Measurements from ENCODE around the gene LGR6. TPM values are rescaled to one million over a fixed set of nuclear protein-coding genes. Genes with fewer than 3 reads are reported as not detected.

Gene LGR6
- total and polyA plus RNA-seq, 2 of the 8 experiments (the other 6 are each of a cell fraction or from before 2014, with no cell fraction given) = 0.50 to 1.0 TPM

DNA sequence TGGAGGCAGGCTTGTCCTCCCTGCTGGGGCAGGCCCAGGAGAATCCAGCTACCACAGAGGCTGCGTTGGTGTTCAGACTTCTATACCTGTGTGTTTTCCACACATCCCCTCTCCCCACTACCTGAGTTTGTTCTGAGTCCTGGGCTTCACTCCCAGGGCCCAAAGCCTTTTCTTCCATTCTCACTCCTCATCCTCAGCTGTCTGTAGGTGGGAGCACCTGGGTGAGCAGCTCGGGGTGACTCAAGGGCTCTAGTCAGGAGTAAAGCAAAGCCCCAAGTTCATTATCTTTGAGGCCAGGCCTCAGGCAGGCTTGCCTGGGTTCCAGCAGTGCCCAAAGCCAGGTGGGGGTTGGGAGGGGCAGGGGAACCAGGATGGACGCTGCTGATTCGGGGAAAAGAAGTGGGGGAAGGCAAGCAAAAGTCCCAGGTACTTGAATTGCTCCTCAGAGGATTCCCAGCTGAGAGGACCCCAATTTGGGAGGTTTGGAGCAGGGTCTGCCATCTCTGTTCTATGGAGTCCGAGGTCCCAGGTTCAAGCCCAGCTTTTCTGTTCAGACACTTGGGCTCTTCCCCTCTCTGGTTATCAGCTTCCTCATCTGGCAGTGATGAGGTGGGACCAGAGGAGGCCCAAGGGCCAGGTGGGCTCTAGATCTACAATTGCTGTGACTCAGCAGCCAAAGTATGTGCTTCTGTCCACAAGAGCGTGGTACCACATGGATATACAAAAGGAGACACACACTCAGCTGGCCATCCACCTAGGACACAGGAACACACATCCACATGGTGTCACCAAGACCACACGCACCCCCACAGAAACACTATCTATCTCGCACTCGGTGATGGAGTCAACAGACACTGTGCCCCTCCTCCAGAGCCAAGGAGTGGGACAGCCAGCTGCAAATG lies 27.4 kb upstream of the LGR6 start (continued):
- no peak for TF ChIP-seq SIN3A (conservative IDR thresholded peaks at IDR 0.05 in 1 of 2, IDR thresholded peaks at IDR 0.05 in 1 of 2; ENCODE audit: low read depth in 1 of 2, low read length in 2 of 2)
- TF ChIP-seq, protein P1, sequence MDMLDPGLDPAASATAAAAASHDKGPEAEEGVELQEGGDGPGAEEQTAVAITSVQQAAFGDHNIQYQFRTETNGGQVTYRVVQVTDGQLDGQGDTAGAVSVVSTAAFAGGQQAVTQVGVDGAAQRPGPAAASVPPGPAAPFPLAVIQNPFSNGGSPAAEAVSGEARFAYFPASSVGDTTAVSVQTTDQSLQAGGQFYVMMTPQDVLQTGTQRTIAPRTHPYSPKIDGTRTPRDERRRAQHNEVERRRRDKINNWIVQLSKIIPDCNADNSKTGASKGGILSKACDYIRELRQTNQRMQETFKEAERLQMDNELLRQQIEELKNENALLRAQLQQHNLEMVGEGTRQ (IDR thresholded peaks at IDR 0.05; ENCODE audit: low read length) = no peak
- TF ChIP-seq SIRT6 (IDR thresholded peaks at IDR 0.05; ENCODE audit: low read length) = no peak
- TF ChIP-seq RXRA (IDR thresholded peaks at IDR 0.05; ENCODE audit: insufficient read depth, low read depth, low read length) = no peak
- TF ChIP-seq, protein P2, sequence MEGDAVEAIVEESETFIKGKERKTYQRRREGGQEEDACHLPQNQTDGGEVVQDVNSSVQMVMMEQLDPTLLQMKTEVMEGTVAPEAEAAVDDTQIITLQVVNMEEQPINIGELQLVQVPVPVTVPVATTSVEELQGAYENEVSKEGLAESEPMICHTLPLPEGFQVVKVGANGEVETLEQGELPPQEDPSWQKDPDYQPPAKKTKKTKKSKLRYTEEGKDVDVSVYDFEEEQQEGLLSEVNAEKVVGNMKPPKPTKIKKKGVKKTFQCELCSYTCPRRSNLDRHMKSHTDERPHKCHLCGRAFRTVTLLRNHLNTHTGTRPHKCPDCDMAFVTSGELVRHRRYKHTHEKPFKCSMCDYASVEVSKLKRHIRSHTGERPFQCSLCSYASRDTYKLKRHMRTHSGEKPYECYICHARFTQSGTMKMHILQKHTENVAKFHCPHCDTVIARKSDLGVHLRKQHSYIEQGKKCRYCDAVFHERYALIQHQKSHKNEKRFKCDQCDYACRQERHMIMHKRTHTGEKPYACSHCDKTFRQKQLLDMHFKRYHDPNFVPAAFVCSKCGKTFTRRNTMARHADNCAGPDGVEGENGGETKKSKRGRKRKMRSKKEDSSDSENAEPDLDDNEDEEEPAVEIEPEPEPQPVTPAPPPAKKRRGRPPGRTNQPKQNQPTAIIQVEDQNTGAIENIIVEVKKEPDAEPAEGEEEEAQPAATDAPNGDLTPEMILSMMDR (IDR thresholded peaks at IDR 0.05; ENCODE audit: control extremely low read depth in 1 of 3, insufficient read depth in 1 of 3, low read depth in 1 of 3, low read length in 3 of 3) = no peak
- TF ChIP-seq, protein P3, sequence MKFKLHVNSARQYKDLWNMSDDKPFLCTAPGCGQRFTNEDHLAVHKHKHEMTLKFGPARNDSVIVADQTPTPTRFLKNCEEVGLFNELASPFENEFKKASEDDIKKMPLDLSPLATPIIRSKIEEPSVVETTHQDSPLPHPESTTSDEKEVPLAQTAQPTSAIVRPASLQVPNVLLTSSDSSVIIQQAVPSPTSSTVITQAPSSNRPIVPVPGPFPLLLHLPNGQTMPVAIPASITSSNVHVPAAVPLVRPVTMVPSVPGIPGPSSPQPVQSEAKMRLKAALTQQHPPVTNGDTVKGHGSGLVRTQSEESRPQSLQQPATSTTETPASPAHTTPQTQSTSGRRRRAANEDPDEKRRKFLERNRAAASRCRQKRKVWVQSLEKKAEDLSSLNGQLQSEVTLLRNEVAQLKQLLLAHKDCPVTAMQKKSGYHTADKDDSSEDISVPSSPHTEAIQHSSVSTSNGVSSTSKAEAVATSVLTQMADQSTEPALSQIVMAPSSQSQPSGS (IDR thresholded peaks at IDR 0.05; ENCODE audit: low read length) = no peak
- TF ChIP-seq, protein P4, sequence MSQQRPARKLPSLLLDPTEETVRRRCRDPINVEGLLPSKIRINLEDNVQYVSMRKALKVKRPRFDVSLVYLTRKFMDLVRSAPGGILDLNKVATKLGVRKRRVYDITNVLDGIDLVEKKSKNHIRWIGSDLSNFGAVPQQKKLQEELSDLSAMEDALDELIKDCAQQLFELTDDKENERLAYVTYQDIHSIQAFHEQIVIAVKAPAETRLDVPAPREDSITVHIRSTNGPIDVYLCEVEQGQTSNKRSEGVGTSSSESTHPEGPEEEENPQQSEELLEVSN (IDR thresholded peaks at IDR 0.05) = no peak
- no peak for TF ChIP-seq CBX5 (IDR thresholded peaks at IDR 0.05; ENCODE audit: low read depth, low read length)
